Measurements from ENCODE around the gene DGKD.

Gene DGKD

GRCh38 chr2:233481368-233482142, 127.3 kb downstream of the DGKD start:
- DNase-seq = no peak

- DNase-seq = no peak
Measured at GRCh38 chr2:233482616-233483015, 128.3 kb downstream of the DGKD start.

- no peak for DNase-seq
Measured at GRCh38 chr2:233485726-233486125, 131.4 kb downstream of the DGKD start.

GRCh38 chr2:233486357-233486756, 132.1 kb downstream of the DGKD start:
- DNase-seq = no peak

- DNase-seq = no peak
Measured at GRCh38 chr2:233486778-233487552, 132.7 kb downstream of the DGKD start.

- no peak for DNase-seq
Measured at GRCh38 chr2:233487748-233488345, 133.6 kb downstream of the DGKD start.

GRCh38 chr2:233489143-233489542, 134.8 kb downstream of the DGKD start:
- no peak for DNase-seq

GRCh38 chr2:233489666-233490065, 135.4 kb downstream of the DGKD start:
- DNase-seq = no peak

GRCh38 chr2:233490831-233491230, 136.5 kb downstream of the DGKD start:
- DNase-seq = no peak

- no peak for DNase-seq
Measured at GRCh38 chr2:233491326-233491725, 137.0 kb downstream of the DGKD start.

- DNase-seq = no peak
Measured at GRCh38 chr2:233492078-233492477, 137.8 kb downstream of the DGKD start.

GRCh38 chr2:233492751-233493150, 138.5 kb downstream of the DGKD start:
- no peak for DNase-seq

- no peak for DNase-seq
Measured at GRCh38 chr2:233495503-233496496, 141.5 kb downstream of the DGKD start.

- DNase-seq = no peak
Measured at GRCh38 chr2:233497692-233498091, 143.4 kb downstream of the DGKD start.

- DNase-seq = no peak
Measured at GRCh38 chr2:233498126-233498525, 143.8 kb downstream of the DGKD start.

GRCh38 chr2:233499928-233500327, 145.6 kb downstream of the DGKD start:
- no peak for DNase-seq

- DNase-seq = no peak
Measured at GRCh38 chr2:233501198-233502076, 147.1 kb downstream of the DGKD start.

- DNase-seq = no peak
Measured at GRCh38 chr2:233503481-233503880, 149.2 kb downstream of the DGKD start.

- no peak for DNase-seq
Measured at GRCh38 chr2:233503947-233504637, 149.8 kb downstream of the DGKD start.

GRCh38 chr2:233513953-233514655, 159.8 kb downstream of the DGKD start:
- no peak for DNase-seq
